Measurements from ENCODE around the gene ERP44. TPM values are rescaled to one million over a fixed set of nuclear protein-coding genes. Genes with fewer than 3 reads are reported as not detected.

The ERP44 gene
- total RNA-seq, 1 experiment from 2014 or later: 19.5 TPM

- Histone ChIP-seq H3K4me3 (no peak overlapping the region), H3K9me3 (ENCODE audit: insufficient read depth, low read depth) (peaks cover 10% of the 10 kb centered on the region), H2AFZ (no peak overlapping the region), H4K20me1 (ENCODE audit: insufficient read depth) (no peaks in the 10 kb centered on the region), H3K4me2 (no peak overlapping the region), H3K36me3 (ENCODE audit: low read depth) (peaks cover 27% of the 10 kb centered on the region), H3K4me1 (replicated peaks; ENCODE audit: insufficient read depth) (no peaks in the 10 kb centered on the region), H3F3A (ENCODE audit: insufficient read depth, low read depth) (no peaks in the 10 kb centered on the region), H3K9me2 (ENCODE audit: insufficient read depth) (no peaks in the 10 kb centered on the region), H3K27me3 (ENCODE audit: insufficient read depth, low read depth) (no peaks in the 10 kb centered on the region), H3K27ac (no peak overlapping the region), H3K79me2 (ENCODE audit: low read depth) (no peaks in the 10 kb centered on the region)
- no peak for DNase-seq
- TF ChIP-seq CTCF (conservative IDR thresholded peaks at IDR 0.05): no peak
- TF ChIP-seq EZH2 (IDR thresholded peaks at IDR 0.05; ENCODE audit: low read depth): no peak
- ChIA-PET POLR2A (ENCODE audit: unreplicated experiment) (no interaction called here), CTCF (no interaction called here)
- BruUV-seq (replicated peaks): no TSS peak
- intact Hi-C loops (cut with micrococcal nuclease; ENCODE audit: unreplicated experiment): loop anchor here (5.0 kb wide), 1 partner anchor 206 kb away; no protein-coding TSS in a partner anchor
Observed at GRCh38 chr9:100013573-100013972, 85.2 kb downstream of the ERP44 start.

DNA sequence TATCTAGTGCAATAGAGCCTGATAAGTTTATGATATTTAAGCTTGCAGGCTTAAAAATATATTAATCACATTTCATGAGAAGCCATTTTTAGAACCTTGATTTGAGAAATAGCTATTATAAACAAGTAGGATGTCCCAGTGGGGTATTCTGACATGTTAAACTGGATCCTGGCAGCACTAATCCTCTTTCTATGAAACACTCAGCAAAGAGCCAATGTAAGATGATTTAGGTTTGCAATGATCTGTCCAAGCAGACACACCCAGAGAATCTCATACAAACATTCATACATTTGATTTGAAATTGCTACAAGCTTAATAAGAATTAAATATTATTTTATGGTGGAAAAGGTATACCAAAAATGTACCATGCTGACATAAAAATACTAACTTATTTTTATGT lies 86.5 kb downstream of the ERP44 start:
- Histone ChIP-seq H3K36me3 (ENCODE audit: low read depth) (peaks cover 27% of the 10 kb centered on the region), H3K4me1 (replicated peaks; ENCODE audit: insufficient read depth) (no peaks in the 10 kb centered on the region), H2AFZ (no peak overlapping the region), H3F3A (ENCODE audit: insufficient read depth, low read depth) (no peaks in the 10 kb centered on the region), H3K27ac (no peak overlapping the region), H3K9me2 (ENCODE audit: insufficient read depth) (no peaks in the 10 kb centered on the region), H3K4me2 (no peak overlapping the region), H3K4me3 (no peak overlapping the region), H3K79me2 (ENCODE audit: low read depth) (no peaks in the 10 kb centered on the region), H3K27me3 (ENCODE audit: insufficient read depth, low read depth) (no peaks in the 10 kb centered on the region), H3K9me3 (ENCODE audit: insufficient read depth, low read depth) (peaks cover 10% of the 10 kb centered on the region), H4K20me1 (ENCODE audit: insufficient read depth) (no peaks in the 10 kb centered on the region)
- ChIA-PET POLR2A (ENCODE audit: unreplicated experiment) (interaction anchor here (0.7 kb wide), 1 partner anchor 40 kb away, joined by 3 read pairs; no protein-coding TSS in a partner anchor), CTCF (no interaction called here)
- intact Hi-C loops (cut with micrococcal nuclease; ENCODE audit: unreplicated experiment): loop anchor here (5.0 kb wide), 1 partner anchor 205 kb away; no protein-coding TSS in a partner anchor
- no TSS peak for BruUV-seq (replicated peaks)
- no peak for DNase-seq
- no peak for TF ChIP-seq EZH2 (IDR thresholded peaks at IDR 0.05; ENCODE audit: low read depth)
- TF ChIP-seq CTCF (conservative IDR thresholded peaks at IDR 0.05): no peak

DNA sequence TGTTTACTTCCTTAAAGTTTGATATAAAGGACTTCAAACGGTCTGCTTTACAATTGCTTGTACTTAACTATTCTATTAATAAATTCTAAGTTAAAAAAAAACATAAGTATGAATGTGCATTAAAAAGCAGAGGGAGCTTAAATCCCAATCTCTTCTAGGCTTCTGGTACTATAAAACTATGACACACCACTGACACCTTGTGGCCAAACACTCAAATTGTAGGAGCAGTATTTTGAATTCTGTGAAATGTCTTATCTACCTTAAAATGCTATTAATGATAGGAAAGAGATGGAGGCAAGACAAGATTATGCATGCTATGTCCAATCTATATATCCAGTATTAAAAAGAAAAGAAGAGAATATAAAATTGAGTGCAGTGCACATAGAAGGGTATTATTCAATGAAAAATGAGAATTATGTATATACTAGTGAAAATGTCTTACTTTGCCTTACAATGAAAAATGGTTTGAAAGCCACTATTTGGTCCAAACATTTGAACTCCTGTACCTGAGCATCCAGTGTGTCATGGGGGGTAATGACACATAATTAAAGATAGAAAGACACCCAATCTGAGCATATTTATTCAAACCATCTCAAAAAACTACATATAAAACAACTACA lies 87.6 kb downstream of the ERP44 start:
- no peak overlapping the region for H3K4me3 ChIP-seq
- no peaks in the 10 kb centered on the region for H4K20me1 ChIP-seq (ENCODE audit: insufficient read depth)
- peak; percentile 5 to 42 for DNase-seq
- no peak overlapping the region for H3K27ac ChIP-seq
- POLR2A ChIA-PET (ENCODE audit: unreplicated experiment): no interaction called here
- BruUV-seq (replicated peaks): no TSS peak
- no peaks in the 10 kb centered on the region for H3K9me2 ChIP-seq (ENCODE audit: insufficient read depth)
- TF ChIP-seq EZH2 (IDR thresholded peaks at IDR 0.05; ENCODE audit: low read depth) (no peak), CTCF (conservative IDR thresholded peaks at IDR 0.05) (peak; percentile 79)
- H3K79me2 ChIP-seq (ENCODE audit: low read depth): no peaks in the 10 kb centered on the region
- intact Hi-C loops (cut with micrococcal nuclease; ENCODE audit: unreplicated experiment): loop anchor here (5.0 kb wide), 1 partner anchor 204 kb away; no protein-coding TSS in a partner anchor
- CTCF ChIA-PET: interaction anchor here (0.6 to 0.9 kb wide), 2 partner anchors 743 to 780 kb away, joined by 3 to 6 read pairs; no protein-coding TSS in a partner anchor
- peaks cover 10% of the 10 kb centered on the region for H3K9me3 ChIP-seq (ENCODE audit: insufficient read depth, low read depth)
- H3K4me1 ChIP-seq (replicated peaks; ENCODE audit: insufficient read depth): no peaks in the 10 kb centered on the region
- H3K4me2 ChIP-seq: no peak overlapping the region
- no peaks in the 10 kb centered on the region for H3F3A ChIP-seq (ENCODE audit: insufficient read depth, low read depth)
- H3K36me3 ChIP-seq (ENCODE audit: low read depth): peaks cover 27% of the 10 kb centered on the region
- H2AFZ ChIP-seq: no peak overlapping the region
- H3K27me3 ChIP-seq (ENCODE audit: insufficient read depth, low read depth): no peaks in the 10 kb centered on the region

All from PC-9 (cell line).